Endodermal cell (in vitro differentiated cells): ENCODE results near the gene PLXNA2. TPM values are rescaled to one million over a fixed set of nuclear protein-coding genes. Genes with fewer than 3 reads are reported as not detected.

Experiments
- DNase-seq: peaks from one replicate; pipeline ENCODE4 v3.0.0-alpha.2; 2017
- H3K27ac ChIP-seq: 2 replicates; pipeline ENCODE4 v1.5.1; 2013; ENCODE audit warnings: mild to moderate bottlenecking, low read depth, low read length, moderate library complexity
- H3K27me3 ChIP-seq: 2 replicates; pipeline ENCODE4 v1.6.1; 2013; ENCODE audit warnings: mild to moderate bottlenecking, low read length, moderate library complexity; ENCODE audit not compliant: insufficient read depth, control insufficient read depth, poor library complexity, severe bottlenecking
- H3K36me3 ChIP-seq: 2 replicates; pipeline ENCODE4 v1.7.0; 2013; ENCODE audit warnings: mild to moderate bottlenecking, low read length, moderate library complexity; ENCODE audit not compliant: control insufficient read depth, insufficient read depth
- H3K4me1 ChIP-seq: one replicate; pipeline ENCODE4 v1.7.0; 2013; ENCODE audit warnings: low read length; ENCODE audit not compliant: control insufficient read depth, insufficient read depth
- H3K4me3 ChIP-seq: 2 replicates; pipeline ENCODE4 v1.5.1; 2013; ENCODE audit warnings: mild to moderate bottlenecking, low read length, moderate library complexity
- H3K9ac ChIP-seq: 2 replicates; pipeline ENCODE4 v1.6.1; 2013; ENCODE audit warnings: mild to moderate bottlenecking, low read length, moderate library complexity; ENCODE audit not compliant: poor library complexity, severe bottlenecking; ENCODE audit errors: extremely low read depth
- H3K9me3 ChIP-seq: 2 replicates; pipeline ENCODE4 v1.6.1; 2013; ENCODE audit warnings: mild to moderate bottlenecking, low read length, moderate library complexity; ENCODE audit not compliant: control insufficient read depth
- H3K27ac Mint-ChIP-seq: 2 replicates; pipeline ENCODE4 v1.8.0; 2020; ENCODE audit warnings: mixed read lengths
- H3K27me3 Mint-ChIP-seq: 2 replicates; pipeline ENCODE4 v1.8.0; 2021; ENCODE audit warnings: mild to moderate bottlenecking, mixed read lengths; ENCODE audit not compliant: insufficient read depth
- H3K36me3 Mint-ChIP-seq: 2 replicates; pipeline ENCODE4 v1.8.0; 2020; ENCODE audit warnings: low read depth, mixed read lengths
- H3K4me1 Mint-ChIP-seq: 2 replicates; pipeline ENCODE4 v1.8.0; 2020; ENCODE audit warnings: mixed read lengths
- H3K4me3 Mint-ChIP-seq: 2 replicates; pipeline ENCODE4 v1.8.0; 2020; ENCODE audit warnings: mild to moderate bottlenecking, moderate library complexity, mixed read lengths
- H3K9me3 Mint-ChIP-seq: 2 replicates; pipeline ENCODE4 v1.8.0; 2020; ENCODE audit warnings: mild to moderate bottlenecking, mixed read lengths
- WGBS, 2 experiments: methylation state at CpG; one replicate each; pipeline versions ENCODE4 v1.1.5 to v1.1.7; 2013; ENCODE audit warnings: missing lambda C conversion rate in 2 of 2, mixed read lengths in 1 of 2; ENCODE audit not compliant: insufficient coverage in 1 of 2, insufficient read length in 1 of 2; 5-methylcytosine and 5-hydroxymethylcytosine counted together
- total RNA-seq, 2 donors: library from RNA; stranded (reverse); fragmentation: NEBNext Ultra II Directional in 1 of 2; extraction: Animal tissue kit (Norgen Biotek cat#: 25700) in 1 of 2; gene quantifications; 2 replicates in 1 of 2; 3 replicates in 1 of 2; pipeline ENCODE4 v1.2.1, GENCODE V29; 2021
- TF ChIP-seq, protein P1 (sequence below): fragments of 200-600 bp; sonication (generic); conservative IDR thresholded peaks from 2 replicates; pipeline ENCODE4 v1.5.0; 2021; ENCODE audit warnings: antibody characterized with exemption, mild to moderate bottlenecking

PLXNA2 gene
- total RNA-seq, 2 donors from 2014 or later: 61.2 to 86.1 TPM

GRCh38 chr1:208118306-208118705 is 125.9 kb downstream of the PLXNA2 start:
- no peaks in the 10 kb centered on the region for H3K27me3 Mint-ChIP-seq
- peak overlapping the region; percentile 83 for H3K27ac Mint-ChIP-seq
- Histone ChIP-seq H3K36me3 (peaks cover 42% of the 10 kb centered on the region), H3K27me3 (no peaks in the 10 kb centered on the region), H3K9ac (no peak overlapping the region), H3K4me1 (peaks cover 28% of the 10 kb centered on the region), H3K9me3 (no peaks in the 10 kb centered on the region), H3K4me3 (no peak overlapping the region), H3K27ac (no peak overlapping the region)
- H3K9me3 Mint-ChIP-seq: no peaks in the 10 kb centered on the region
- peak; percentile 62 for DNase-seq
- peaks cover 4% of the 10 kb centered on the region for H3K36me3 Mint-ChIP-seq
- peaks cover 35% of the 10 kb centered on the region for H3K4me1 Mint-ChIP-seq
- WGBS, 2 experiments: 70 to 100% methylated on average over 1 to 5 of the region's 5 CpGs
- H3K4me3 Mint-ChIP-seq: no peak overlapping the region
- TF ChIP-seq, protein P1, sequence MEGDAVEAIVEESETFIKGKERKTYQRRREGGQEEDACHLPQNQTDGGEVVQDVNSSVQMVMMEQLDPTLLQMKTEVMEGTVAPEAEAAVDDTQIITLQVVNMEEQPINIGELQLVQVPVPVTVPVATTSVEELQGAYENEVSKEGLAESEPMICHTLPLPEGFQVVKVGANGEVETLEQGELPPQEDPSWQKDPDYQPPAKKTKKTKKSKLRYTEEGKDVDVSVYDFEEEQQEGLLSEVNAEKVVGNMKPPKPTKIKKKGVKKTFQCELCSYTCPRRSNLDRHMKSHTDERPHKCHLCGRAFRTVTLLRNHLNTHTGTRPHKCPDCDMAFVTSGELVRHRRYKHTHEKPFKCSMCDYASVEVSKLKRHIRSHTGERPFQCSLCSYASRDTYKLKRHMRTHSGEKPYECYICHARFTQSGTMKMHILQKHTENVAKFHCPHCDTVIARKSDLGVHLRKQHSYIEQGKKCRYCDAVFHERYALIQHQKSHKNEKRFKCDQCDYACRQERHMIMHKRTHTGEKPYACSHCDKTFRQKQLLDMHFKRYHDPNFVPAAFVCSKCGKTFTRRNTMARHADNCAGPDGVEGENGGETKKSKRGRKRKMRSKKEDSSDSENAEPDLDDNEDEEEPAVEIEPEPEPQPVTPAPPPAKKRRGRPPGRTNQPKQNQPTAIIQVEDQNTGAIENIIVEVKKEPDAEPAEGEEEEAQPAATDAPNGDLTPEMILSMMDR: no peak

DNA sequence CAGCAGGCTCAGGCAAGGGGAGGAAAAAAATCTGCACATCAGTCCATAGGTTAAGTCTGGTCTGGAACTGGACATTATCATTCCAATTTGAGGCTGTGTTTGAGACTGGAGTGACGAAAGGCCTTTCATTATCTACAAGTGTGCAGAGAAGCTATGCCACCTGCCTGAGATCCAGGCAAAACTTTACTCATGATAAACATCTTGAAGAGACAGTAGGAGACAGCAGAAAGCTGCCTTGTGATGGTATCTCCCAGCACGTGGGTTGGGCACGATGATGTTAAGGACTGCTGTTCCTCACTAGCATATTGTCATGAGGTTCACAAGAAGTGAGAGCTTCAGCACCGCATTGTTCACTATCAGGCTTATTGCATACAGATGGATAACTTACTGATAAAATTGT is 126.4 kb downstream of the PLXNA2 start:
- Histone ChIP-seq H3K27ac (no peak overlapping the region), H3K36me3 (peaks cover 37% of the 10 kb centered on the region), H3K27me3 (no peaks in the 10 kb centered on the region), H3K4me3 (no peak overlapping the region), H3K9ac (no peak overlapping the region), H3K9me3 (no peaks in the 10 kb centered on the region), H3K4me1 (peaks cover 31% of the 10 kb centered on the region)
- H3K27ac Mint-ChIP-seq: peak overlapping the region; percentile 37
- 84 to 95% methylated on average over 3 to 4 of the region's 4 CpGs for WGBS, 2 experiments
- TF ChIP-seq, protein P1: no peak
- DNase-seq: no peak
- no peaks in the 10 kb centered on the region for H3K27me3 Mint-ChIP-seq
- peaks cover 35% of the 10 kb centered on the region for H3K4me1 Mint-ChIP-seq
- no peak overlapping the region for H3K4me3 Mint-ChIP-seq
- H3K36me3 Mint-ChIP-seq: peaks cover 4% of the 10 kb centered on the region
- no peaks in the 10 kb centered on the region for H3K9me3 Mint-ChIP-seq

DNA sequence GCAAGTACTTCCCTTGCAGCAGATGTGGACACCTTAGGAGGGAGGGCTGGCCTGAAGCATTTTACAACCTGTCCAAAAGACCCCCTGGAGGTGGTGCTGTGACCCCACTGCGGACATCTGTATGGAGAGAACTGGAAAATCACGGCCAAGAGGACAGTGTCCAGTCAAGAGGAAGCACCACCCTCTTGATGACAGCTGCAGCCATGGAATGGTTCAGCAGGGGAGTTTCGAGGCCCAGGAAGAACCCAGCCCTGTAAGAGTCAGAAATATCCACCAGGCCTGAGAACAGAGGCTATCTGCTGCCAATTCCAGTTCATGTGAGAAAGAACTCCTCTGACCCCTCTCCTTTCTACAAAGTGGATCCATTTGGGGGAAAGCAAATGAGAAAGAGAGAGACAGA is 126.8 kb downstream of the PLXNA2 start:
- no peaks in the 10 kb centered on the region for H3K27me3 ChIP-seq
- peaks cover 38% of the 10 kb centered on the region for H3K4me1 Mint-ChIP-seq
- H3K4me3 ChIP-seq: no peak overlapping the region
- peaks cover 4% of the 10 kb centered on the region for H3K36me3 Mint-ChIP-seq
- no peaks in the 10 kb centered on the region for H3K9me3 ChIP-seq
- WGBS, 2 experiments: 93 to 97% methylated on average over 2 to 3 of the region's 3 CpGs
- H3K4me1 ChIP-seq: peaks cover 31% of the 10 kb centered on the region
- TF ChIP-seq, protein P1: no peak
- no peak overlapping the region for H3K27ac ChIP-seq
- H3K4me3 Mint-ChIP-seq: no peak overlapping the region
- no peak for DNase-seq
- peaks cover 38% of the 10 kb centered on the region for H3K36me3 ChIP-seq
- H3K27me3 Mint-ChIP-seq: no peaks in the 10 kb centered on the region
- H3K9ac ChIP-seq: no peak overlapping the region
- no peaks in the 10 kb centered on the region for H3K9me3 Mint-ChIP-seq
- peak overlapping the region; percentile 37 for H3K27ac Mint-ChIP-seq
